Fibroblast of lung (primary cell): Measurements from ENCODE around the gene RPS6KC1. TPM values are rescaled to one million over a fixed set of nuclear protein-coding genes. Genes with fewer than 3 reads are reported as not detected.

Experiments used
- DNase-seq, 2 donors: peaks; one replicate each; pipeline versions ENCODE4 v3.0.0 to v3.0.0-alpha.2; 2010; ENCODE audit warnings: low read depth in 2 of 2
- H2AFZ ChIP-seq: 2 replicates; pipeline ENCODE4 v1.5.1; 2012; ENCODE audit warnings: low read length, control low read depth, inconsistent platforms
- H3K27ac ChIP-seq: 2 replicates; pipeline ENCODE4 v1.5.1; 2011; ENCODE audit warnings: low read length, control low read depth; ENCODE audit not compliant: insufficient read depth
- H3K27me3 ChIP-seq: 2 replicates; pipeline ENCODE4 v1.5.1; 2011; ENCODE audit warnings: mild to moderate bottlenecking, low read length; ENCODE audit not compliant: control insufficient read depth, insufficient read depth
- H3K36me3 ChIP-seq: 2 replicates; pipeline ENCODE4 v1.5.1; 2011; ENCODE audit warnings: low read length; ENCODE audit not compliant: control insufficient read depth, insufficient read depth
- H3K4me1 ChIP-seq: 2 replicates; pipeline ENCODE4 v1.5.1; 2011; ENCODE audit warnings: low read length; ENCODE audit not compliant: control insufficient read depth, insufficient read depth; ENCODE audit errors: extremely low read depth
- H3K4me2 ChIP-seq: 2 replicates; pipeline ENCODE4 v1.5.1; 2011; ENCODE audit warnings: low read length, control low read depth; ENCODE audit not compliant: insufficient read depth; ENCODE audit errors: extremely low read depth
- H3K4me3 ChIP-seq, 4 experiments: fragments of 200-600 bp in 1 of 4; sonication (generic) in 1 of 4; replicated peaks in 1 of 4; 2 replicates each; pipeline ENCODE4 v1.5.1; 2011 to 2016; ENCODE audit warnings: low read length in 4 of 4, low read depth in 3 of 4, mild to moderate bottlenecking in 3 of 4, control low read depth in 2 of 4, inconsistent platforms in 1 of 4, mixed read lengths in 1 of 4; ENCODE audit not compliant: insufficient read depth in 1 of 4; ENCODE audit errors: control extremely low read depth in 1 of 4
- H3K79me2 ChIP-seq: 2 replicates; pipeline ENCODE4 v1.5.1; 2012; ENCODE audit warnings: mild to moderate bottlenecking, low read length, inconsistent platforms; ENCODE audit not compliant: control insufficient read depth, insufficient read depth
- H3K9ac ChIP-seq: 2 replicates; pipeline ENCODE4 v1.5.1; 2011; ENCODE audit warnings: mild to moderate bottlenecking, low read length, control low read depth; ENCODE audit not compliant: insufficient read depth
- H3K9me3 ChIP-seq: 2 replicates; pipeline ENCODE4 v1.5.1; 2012; ENCODE audit warnings: low read depth, low read length; ENCODE audit not compliant: control insufficient read depth, insufficient read depth
- H4K20me1 ChIP-seq: 2 replicates; pipeline ENCODE4 v1.5.1; 2011; ENCODE audit warnings: low read length; ENCODE audit not compliant: control insufficient read depth, insufficient read depth; ENCODE audit errors: extremely low read depth
- CTCF ChIP-seq, 2 donors: IDR thresholded peaks in 1 of 2; conservative IDR thresholded peaks in 1 of 2; 1 replicate in 1 of 2; 2 replicates in 1 of 2; pipeline ENCODE4 v1.5.1; 2011 to 2012; ENCODE audit warnings: low read length in 2 of 2, control low read depth in 1 of 2, inconsistent platforms in 1 of 2, low read depth in 1 of 2, mild to moderate bottlenecking in 1 of 2
- EZH2 ChIP-seq: IDR thresholded peaks from 2 replicates; pipeline ENCODE4 v1.5.1; 2012; ENCODE audit warnings: low read length, control low read depth, mild to moderate bottlenecking; ENCODE audit errors: missing control alignments
- polyA plus RNA-seq, 2 donors: library from polyadenylated mRNA; depleted of rRNA in 1 of 2; stranded (reverse) in 1 of 2; unstranded in 1 of 2; fragments of >200 nt; gene quantifications; 2 replicates each; pipeline ENCODE4 v1.2.1, GENCODE V29; 2011 to 2012; ENCODE audit warnings: missing spikeins in 1 of 2
- total RNA-seq: library from RNA; depleted of rRNA; stranded (reverse); fragments of >200 nt; gene quantifications from 2 replicates; pipeline ENCODE4 v1.2.1, GENCODE V29; 2014

RPS6KC1 gene
- total and polyA plus RNA-seq, 2 donors (not counting 1 experiment from before 2014, with no cell fraction given) = 20.9 to 33.5 TPM

- Histone ChIP-seq H3K9ac (no peak overlapping the region), H3K4me2 (peak overlapping the region; percentile 74), H3K27me3 (no peaks in the 10 kb centered on the region), H3K27ac (peak overlapping the region; percentile 23), H3K36me3 (no peaks in the 10 kb centered on the region), H2AFZ (peak overlapping the region; percentile 17), H3K4me3 (peak overlapping the region in 2 of 4 experiments; percentile 14 to 19), H3K79me2 (peaks cover 9% of the 10 kb centered on the region), H3K9me3 (no peaks in the 10 kb centered on the region), H4K20me1 (no peaks in the 10 kb centered on the region), H3K4me1 (no peaks in the 10 kb centered on the region)
- peak; percentile 71 to 92 for DNase-seq
- TF ChIP-seq EZH2 (no peak), CTCF (conservative IDR thresholded peaks at IDR 0.05 in 1 of 2, IDR thresholded peaks at IDR 0.05 in 1 of 2; ENCODE audit: low read depth in 1 of 2, low read length in 2 of 2) (peak; percentile 8 to 13)
Observed at GRCh38 chr1:213070406-213070805, 19.4 kb downstream of the RPS6KC1 start.

GRCh38 chr1:213075725-213076124, 24.7 kb downstream of the RPS6KC1 start:
- Histone ChIP-seq H2AFZ (no peak overlapping the region), H3K79me2 (no peaks in the 10 kb centered on the region), H3K36me3 (peaks cover 2% of the 10 kb centered on the region), H3K27me3 (no peaks in the 10 kb centered on the region), H3K4me1 (no peaks in the 10 kb centered on the region), H3K4me2 (no peak overlapping the region), H3K9ac (no peak overlapping the region), H3K27ac (no peak overlapping the region), H3K9me3 (no peaks in the 10 kb centered on the region), H3K4me3 (no peak overlapping the region), H4K20me1 (no peaks in the 10 kb centered on the region)
- TF ChIP-seq CTCF (conservative IDR thresholded peaks at IDR 0.05 in 1 of 2, IDR thresholded peaks at IDR 0.05 in 1 of 2; ENCODE audit: low read depth in 1 of 2, low read length in 2 of 2) (no peak), EZH2 (no peak)
- no peak for DNase-seq

- H3K4me3 ChIP-seq = no peak overlapping the region
- H4K20me1 ChIP-seq = no peaks in the 10 kb centered on the region
- peaks cover 2% of the 10 kb centered on the region for H3K36me3 ChIP-seq
- no peaks in the 10 kb centered on the region for H3K79me2 ChIP-seq
- no peak overlapping the region for H2AFZ ChIP-seq
- no peak overlapping the region for H3K9ac ChIP-seq
- H3K4me2 ChIP-seq = no peak overlapping the region
- H3K4me1 ChIP-seq = no peaks in the 10 kb centered on the region
- no peaks in the 10 kb centered on the region for H3K27me3 ChIP-seq
- no peak for TF ChIP-seq EZH2
- TF ChIP-seq CTCF (conservative IDR thresholded peaks at IDR 0.05 in 1 of 2, IDR thresholded peaks at IDR 0.05 in 1 of 2; ENCODE audit: low read depth in 1 of 2, low read length in 2 of 2) = no peak
- H3K27ac ChIP-seq = no peak overlapping the region
- DNase-seq = no peak
- H3K9me3 ChIP-seq = no peaks in the 10 kb centered on the region
Observed at GRCh38 chr1:213082420-213083111, 31.5 kb downstream of the RPS6KC1 start.
